ENCODE results near the gene TMEM256.
"Not testable (repeated sequence)": the region's sequence is repeated elsewhere in the genome, so short reads cannot be mapped to it uniquely, and the experiment has no call there.

TMEM256 gene

GRCh38 chr17:7383371-7383741 is 20.5 kb downstream of the TMEM256 start:
- DNase-seq: no peak

- DNase-seq: no peak
Observed at GRCh38 chr17:7382901-7383300, 21.0 kb downstream of the TMEM256 start.

- no peak for DNase-seq
Observed at GRCh38 chr17:7380855-7381683, 22.8 kb downstream of the TMEM256 start, which contains the start of gene TNK1. TSS of gene TNK1 (plus strand) at chr17:7381089. CDS start at chr17:7382927, 1,838 bp downstream.

DNA sequence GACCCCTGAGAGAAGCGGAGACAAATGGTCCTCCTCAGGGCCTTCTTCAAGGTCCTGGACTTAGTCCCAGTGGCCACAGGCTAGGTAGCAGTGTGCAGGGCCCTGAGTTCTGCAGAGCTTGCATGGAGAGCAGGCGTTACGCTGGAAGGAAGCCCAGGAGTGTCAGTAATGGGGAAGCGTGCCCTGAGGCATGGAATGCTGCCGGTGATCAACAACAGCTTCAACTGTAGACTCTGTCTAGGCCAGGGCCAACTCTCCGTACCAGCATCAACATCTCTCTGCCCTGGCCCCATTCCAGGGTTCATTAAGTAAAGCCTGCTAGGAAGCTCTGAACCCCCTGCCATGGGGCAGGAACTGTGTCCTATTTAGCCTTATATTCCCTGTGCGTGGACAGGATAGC is 23.6 kb downstream of the TMEM256 start:
- DNase-seq: no peak

- DNase-seq: no peak
Observed at GRCh38 chr17:7379134-7379533, 24.8 kb downstream of the TMEM256 start.

DNA sequence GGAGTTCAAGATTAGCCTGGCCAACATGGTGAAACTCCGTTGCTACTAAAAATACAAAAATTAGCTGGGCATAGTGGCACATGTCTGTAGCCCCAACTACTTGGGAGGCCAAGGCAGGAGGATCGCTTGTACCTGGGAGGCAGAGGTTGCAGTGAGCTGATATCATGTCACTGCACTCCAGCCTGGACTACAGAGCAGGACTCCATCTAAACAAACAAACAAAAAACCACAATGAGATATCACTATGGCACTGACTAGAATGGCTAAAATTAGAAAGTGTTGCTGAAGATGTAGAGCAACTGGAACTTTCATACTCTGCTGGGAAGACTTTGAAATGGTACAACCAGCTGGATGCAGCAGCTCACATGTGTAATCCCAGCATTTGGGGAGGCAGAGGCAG is 29.5 kb downstream of the TMEM256 start:
- no peak for DNase-seq

GRCh38 chr17:7370853-7371252 is 33.0 kb downstream of the TMEM256 start:
- DNase-seq: no peak

- no peak for DNase-seq
Observed at GRCh38 chr17:7369825-7370224, 34.1 kb downstream of the TMEM256 start.

GRCh38 chr17:7368599-7368994 is 35.3 kb downstream of the TMEM256 start:
- not testable (repeated sequence) for DNase-seq

GRCh38 chr17:7367918-7368598 is 35.8 kb downstream of the TMEM256 start:
- DNase-seq: no peak

DNA sequence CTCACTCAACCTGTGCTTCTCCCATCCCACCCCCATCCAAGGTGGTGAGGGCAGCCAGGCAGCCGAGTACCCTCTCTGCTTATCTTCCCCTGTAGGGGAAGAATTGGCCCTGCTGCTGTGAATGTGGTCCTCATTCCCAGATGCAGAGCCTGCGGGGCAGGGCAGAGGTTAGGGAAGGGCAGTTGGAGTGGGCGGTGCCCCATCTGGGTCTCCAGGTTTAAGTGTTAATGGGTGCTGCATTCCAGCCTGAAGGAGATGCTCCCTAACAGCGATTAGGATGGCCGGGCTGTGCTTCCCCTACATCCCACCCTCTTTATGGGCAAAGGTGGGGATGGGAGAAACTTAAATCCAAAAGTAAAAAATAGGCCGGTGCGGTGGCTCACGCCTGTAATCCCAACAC is 36.8 kb downstream of the TMEM256 start:
- DNase-seq: no peak

DNA sequence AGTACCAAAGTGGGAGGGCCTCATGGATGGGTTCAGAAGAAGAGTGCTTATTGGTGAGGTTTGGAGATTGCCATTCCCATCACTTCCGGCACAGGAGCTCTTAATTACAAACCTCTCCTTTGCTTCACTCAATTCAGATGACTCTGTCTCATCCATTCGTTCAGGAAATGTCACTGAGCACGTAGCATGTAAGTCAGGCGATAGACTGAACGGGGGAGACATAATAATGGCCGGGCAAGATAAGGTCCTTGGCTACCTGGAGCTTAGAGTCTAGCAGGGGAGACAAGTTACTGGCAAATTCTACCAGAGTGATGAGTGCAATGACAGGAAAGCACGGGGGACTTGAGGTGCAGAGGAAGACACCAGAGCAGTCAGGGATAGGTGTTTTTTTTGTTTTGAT is 37.9 kb downstream of the TMEM256 start:
- DNase-seq: not testable (repeated sequence)

DNA sequence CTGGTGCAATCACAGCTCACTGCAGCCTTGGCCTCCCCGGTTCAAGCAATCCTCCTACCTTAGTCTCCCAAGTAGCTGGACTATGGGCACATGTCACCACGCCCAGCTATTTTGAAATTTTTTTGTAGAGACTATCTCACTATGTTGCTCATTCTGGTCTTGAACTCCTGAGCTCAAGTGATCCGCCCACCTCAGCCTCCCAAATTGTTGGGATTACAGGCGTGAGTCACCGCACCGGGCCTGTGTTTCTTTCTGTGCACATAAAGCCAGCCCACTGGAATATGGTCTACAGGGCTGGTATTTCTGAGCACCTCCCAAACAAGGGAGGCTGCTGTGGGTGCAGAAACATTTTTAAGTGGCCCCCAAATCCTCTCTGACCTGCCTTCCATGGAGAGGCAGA is 40.6 kb downstream of the TMEM256 start:
- no peak for DNase-seq

- DNase-seq: no peak
Observed at GRCh38 chr17:7361906-7362305, 42.0 kb downstream of the TMEM256 start.

- no peak for DNase-seq
Observed at GRCh38 chr17:7357381-7357780, 46.5 kb downstream of the TMEM256 start.

- no peak for DNase-seq
Observed at GRCh38 chr17:7356756-7357155, 47.1 kb downstream of the TMEM256 start.

DNA sequence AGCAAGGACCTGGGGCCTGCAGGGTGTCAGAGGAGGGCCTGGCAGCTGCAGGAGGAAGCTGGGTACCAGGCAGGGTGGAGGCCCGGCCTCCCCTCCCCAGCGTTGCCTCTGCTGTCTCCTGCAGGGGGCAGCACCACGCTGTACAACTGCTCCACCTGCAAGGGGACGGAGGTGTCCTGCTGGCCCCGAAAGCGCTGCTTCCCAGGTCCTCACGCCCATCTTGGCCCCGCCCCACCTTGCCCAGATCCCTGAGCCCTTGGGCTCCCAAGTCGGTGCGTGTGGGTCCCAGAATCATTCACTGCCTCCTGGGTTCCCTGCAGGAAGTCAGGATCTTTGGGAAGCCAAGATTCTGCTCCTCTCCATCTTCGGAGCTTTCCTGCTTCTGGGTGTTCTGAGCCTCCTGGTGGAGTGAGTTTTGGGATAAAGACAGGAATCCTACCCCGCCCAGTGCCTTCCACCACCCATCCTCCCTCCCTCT is 47.8 kb downstream of the TMEM256 start:
- DNase-seq: peak; percentile 88

GRCh38 chr17:7355573-7355972 is 48.3 kb downstream of the TMEM256 start:
- no peak for DNase-seq

- DNase-seq: no peak
Observed at GRCh38 chr17:7355053-7355452, 48.8 kb downstream of the TMEM256 start, which contains the start of gene TMEM95. TSS of gene TMEM95 (plus strand) at chr17:7355156. CDS start at chr17:7355205, 49 bp downstream.

- DNase-seq: peak; percentile 66
Observed at GRCh38 chr17:7354262-7354843, 49.5 kb downstream of the TMEM256 start.

All from stimulated activated CD4-positive, alpha-beta T cell treated with anti-CD3 and anti-CD28 coated beads, Interleukin-1b, Interleukin-23, amount 100 ng/mL, for 48 hours (primary cell).